Lung (tissue), 12 donors: ENCODE results near the gene ARHGEF28. TPM values are rescaled to one million over a fixed set of nuclear protein-coding genes. Genes with fewer than 3 reads are reported as not detected.
A peak's percentile ranks its signal among the peaks of the same experiment; 100 is the strongest.

ENCODE experiments used
- ATAC-seq: fragments of 200-7000 bp; cut with Tn5 transposase; one replicate; pipeline ENCODE4 v1.9.1; 2020; ENCODE audit warnings: moderate number of reproducible peaks; ENCODE audit not compliant: insufficient read depth, low FRiP score
- DNase-seq, 3 donors: peaks; one replicate each; pipeline ENCODE4 v3.0.0-alpha.2; 2013 to 2017
- H3K27ac ChIP-seq, 2 donors: one replicate each; pipeline ENCODE4 v1.5.1; 2013; ENCODE audit warnings: mild to moderate bottlenecking in 2 of 2, moderate library complexity in 2 of 2, control low read depth in 1 of 2, inconsistent platforms in 1 of 2, low read depth in 1 of 2, low read length in 1 of 2
- H3K27me3 ChIP-seq, 3 donors: one replicate each; pipeline ENCODE4 v1.5.1; 2013; ENCODE audit warnings: low read length in 2 of 3; ENCODE audit not compliant: control insufficient read depth in 3 of 3, insufficient read depth in 3 of 3
- H3K36me3 ChIP-seq, 4 donors: one replicate each; pipeline ENCODE4 v1.5.1; 2013; ENCODE audit warnings: low read length in 4 of 4, mild to moderate bottlenecking in 1 of 4, moderate library complexity in 1 of 4; ENCODE audit not compliant: control insufficient read depth in 4 of 4, insufficient read depth in 4 of 4
- H3K4me1 ChIP-seq, 5 donors: one replicate each; pipeline ENCODE4 v1.5.1; 2013; ENCODE audit warnings: low read length in 5 of 5, mild to moderate bottlenecking in 2 of 5, moderate library complexity in 1 of 5; ENCODE audit not compliant: control insufficient read depth in 5 of 5, insufficient read depth in 5 of 5
- H3K4me3 ChIP-seq: one replicate; pipeline ENCODE4 v1.5.1; 2013; ENCODE audit warnings: mild to moderate bottlenecking, control low read depth, moderate library complexity
- H3K9ac ChIP-seq, 2 donors: one replicate each; pipeline ENCODE4 v1.5.1; 2013; ENCODE audit warnings: low read length in 2 of 2, control low read depth in 1 of 2; ENCODE audit not compliant: insufficient read depth in 1 of 2
- H3K9me3 ChIP-seq, 4 donors: one replicate each; pipeline ENCODE4 v1.5.1; 2013; ENCODE audit warnings: low read length in 3 of 4, mild to moderate bottlenecking in 1 of 4, moderate library complexity in 1 of 4; ENCODE audit not compliant: control insufficient read depth in 4 of 4, insufficient read depth in 3 of 4
- CTCF ChIP-seq: IDR thresholded peaks from 2 replicates; pipeline ENCODE4 v1.5.1; 2012; ENCODE audit warnings: mild to moderate bottlenecking; ENCODE audit errors: control extremely low read depth, extremely low read depth
- WGBS, 2 donors: extraction: QIAGEN DNeasy Blood & Tissue Kit; methylation state at CpG; one replicate each; pipeline ENCODE4 v1.1.7; 2013; 5-methylcytosine and 5-hydroxymethylcytosine counted together
- polyA plus RNA-seq, 2 donors: library from polyadenylated mRNA; stranded (reverse); fragments of 200-250 nt; gene quantifications; one replicate each; pipeline ENCODE4 v1.2.1, GENCODE V29; 2013
- total RNA-seq, 2 donors: library from RNA; depleted of rRNA in 1 of 2; stranded (reverse); fragments of >200 nt in 1 of 2; gene quantifications; one replicate each; pipeline ENCODE4 v1.2.1, GENCODE V29; 2014 to 2021
- donor health status: control.
- donor health status: control.
- donor health status: Bipolar disorder and iron deficiency.
- donor health status: healthy.
- donor health status: DM: yes; HTN: yes; CAD: no.

Gene ARHGEF28
- total and polyA plus RNA-seq, 4 donors = 3.0 to 13.0 (median 10.0) TPM

DNA sequence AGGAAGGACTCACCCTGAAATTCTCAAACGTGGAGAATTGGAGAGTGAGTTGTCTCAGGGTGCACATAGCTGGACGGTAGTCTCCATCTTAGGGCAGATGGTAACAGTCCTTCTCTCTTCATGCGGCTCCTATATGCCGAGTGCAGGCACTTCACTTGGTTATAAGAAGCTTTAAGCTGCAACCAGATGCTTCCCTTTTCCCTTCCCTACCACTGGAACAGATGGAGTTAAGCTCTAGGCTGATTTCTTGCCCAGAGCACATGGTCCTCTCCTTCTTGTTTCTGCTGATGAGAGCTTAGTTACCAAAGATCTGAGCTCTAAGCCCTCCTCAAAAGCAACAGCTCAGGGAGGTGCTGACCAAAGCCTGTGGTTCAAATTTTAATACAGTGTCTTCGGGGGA lies 355.7 kb downstream of the ARHGEF28 start:
- peaks cover 0 to 1% (median 0%) of the 10 kb centered on the region in 5 donors for H3K4me1 ChIP-seq
- no peak overlapping the region for H3K27ac ChIP-seq
- H3K9ac ChIP-seq = no peak overlapping the region
- DNase-seq (no peak), ATAC-seq (no peak)
- H3K36me3 ChIP-seq = no peaks in the 10 kb centered on the region
- H3K4me3 ChIP-seq = no peak overlapping the region
- no peaks in the 10 kb centered on the region for H3K27me3 ChIP-seq
- H3K9me3 ChIP-seq = no peaks in the 10 kb centered on the region
- WGBS, 2 donors = 87 to 91% methylated on average over 5 of the region's 5 CpGs
- TF ChIP-seq CTCF = no peak

GRCh38 chr5:73983644-73984043 lies 357.6 kb downstream of the ARHGEF28 start:
- no peak for TF ChIP-seq CTCF
- Histone ChIP-seq H3K9ac (no peak overlapping the region), H3K27ac (no peak overlapping the region), H3K4me3 (no peak overlapping the region), H3K4me1 (peaks cover 0 to 1% (median 0%) of the 10 kb centered on the region in 5 donors), H3K27me3 (no peaks in the 10 kb centered on the region), H3K9me3 (no peaks in the 10 kb centered on the region), H3K36me3 (no peaks in the 10 kb centered on the region)
- DNase-seq (no peak), ATAC-seq (no peak)
- 81 to 83% methylated on average over 1 of the region's 1 CpG for WGBS, 2 donors

GRCh38 chr5:73985145-73985544 lies 359.1 kb downstream of the ARHGEF28 start:
- Histone ChIP-seq H3K9me3 (no peaks in the 10 kb centered on the region), H3K36me3 (no peaks in the 10 kb centered on the region), H3K9ac (no peak overlapping the region), H3K4me3 (no peak overlapping the region), H3K4me1 (peaks cover 0 to 1% (median 0%) of the 10 kb centered on the region in 5 donors), H3K27me3 (no peaks in the 10 kb centered on the region), H3K27ac (no peak overlapping the region)
- no peak for TF ChIP-seq CTCF
- WGBS, 2 donors = 21 to 29% methylated on average over 1 of the region's 1 CpG
- ATAC-seq = peak; percentile 34
- peak in 2 of 3 donors; percentile 46 to 52 for DNase-seq

GRCh38 chr5:73986729-73987128 lies 360.7 kb downstream of the ARHGEF28 start:
- no peaks in the 10 kb centered on the region for H3K9me3 ChIP-seq
- no peak overlapping the region for H3K9ac ChIP-seq
- H3K4me1 ChIP-seq = peaks cover 0 to 1% (median 0%) of the 10 kb centered on the region in 5 donors
- H3K27ac ChIP-seq = no peak overlapping the region
- DNase-seq (no peak), ATAC-seq (no peak)
- H3K4me3 ChIP-seq = no peak overlapping the region
- WGBS, 2 donors = 88 to 97% methylated on average over 1 of the region's 1 CpG
- no peak for TF ChIP-seq CTCF
- H3K36me3 ChIP-seq = no peaks in the 10 kb centered on the region
- no peaks in the 10 kb centered on the region for H3K27me3 ChIP-seq
